K562 (cell line): ENCODE measurements around the gene CDC14B. TPM values are rescaled to one million over a fixed set of nuclear protein-coding genes. Genes with fewer than 3 reads are reported as not detected.

Experiments used
- ATAC-seq: fragments of 200-7000 bp; cut with Tn5 transposase; 3 replicates; pipeline ENCODE4 v1.9.1; 2020; ENCODE audit warnings: moderate library complexity
- BruUV-seq: library from RNA; stranded (reverse); fragments of 400-500 nt; replicated peaks from 2 replicates; lab custom pipeline; 2021; lab: Mats Ljungman, UMichigan
- CTCF ChIA-PET: fragments of 300-600 bp; formaldehyde crosslinking; extraction: SDS; loops from one replicate; lab custom pipeline; 2021; ENCODE audit warnings: low intra/inter-chr PET ratio; lab: Yijun Ruan, JAX
- POLR2A ChIA-PET: fragments of 300-600, 350-650 bp; sonication (Branson Sonifier 250); formaldehyde crosslinking; extraction: SDS; loops from one replicate; lab custom pipeline; 2021; ENCODE audit warnings: antibody characterized with exemption, inconsistent platforms; lab: Yijun Ruan, JAX
- DNase-seq, 4 experiments: peaks; one replicate each; pipeline versions ENCODE4 v3.0.0 to v3.0.0-alpha.2; 2011 to 2018; ENCODE audit warnings: low spot score in 3 of 4, mixed read lengths in 3 of 4; ENCODE audit errors: extremely low read depth in 1 of 4
- FAIRE-seq: peaks from 2 replicates; lab custom pipeline; 2011; peaks lifted over from hg19 to GRCh38; lab: Jason Lieb, UNC
- H2AFZ ChIP-seq: 2 replicates; pipeline ENCODE4 v1.6.0; 2011; ENCODE audit warnings: low read depth, low read length, control low read depth, inconsistent platforms
- H3K27ac ChIP-seq: fragments of 200-600 bp; 3 replicates; pipeline ENCODE4 v1.8.0; 2011; ENCODE audit warnings: low read depth, mild to moderate bottlenecking, control low read depth, inconsistent platforms, low read length, moderate library complexity, mixed read lengths; ENCODE audit errors: extremely low read depth
- H3K27me3 ChIP-seq, 2 experiments: fragments of 300-600 bp in 1 of 2; 2 replicates in 1 of 2; 3 replicates in 1 of 2; pipeline versions ENCODE4 v1.6.0 to v1.8.0; 2011; ENCODE audit warnings: inconsistent platforms in 2 of 2, low read length in 2 of 2, mild to moderate bottlenecking in 1 of 2, mixed read lengths in 1 of 2, moderate library complexity in 1 of 2; ENCODE audit not compliant: control insufficient read depth in 2 of 2, insufficient read depth in 2 of 2
- H3K36me3 ChIP-seq: fragments of 300-600 bp; 3 replicates; pipeline ENCODE4 v1.8.0; 2011; ENCODE audit warnings: mild to moderate bottlenecking, low read length, inconsistent platforms; ENCODE audit not compliant: control insufficient read depth, insufficient read depth
- H3K4me1 ChIP-seq, 2 experiments: fragments of 200-600 bp in 1 of 2; replicated peaks in 1 of 2; 2 replicates in 1 of 2; 3 replicates in 1 of 2; pipeline versions ENCODE4 v1.5.1 to v1.8.0; 2011; ENCODE audit warnings: inconsistent platforms in 2 of 2, low read length in 2 of 2, mild to moderate bottlenecking in 1 of 2, mixed read lengths in 1 of 2, moderate library complexity in 1 of 2; ENCODE audit not compliant: control insufficient read depth in 2 of 2, insufficient read depth in 2 of 2
- H3K4me2 ChIP-seq: 2 replicates; pipeline ENCODE4 v1.6.1; 2011; ENCODE audit warnings: low read length, control low read depth, inconsistent platforms, mixed read lengths; ENCODE audit not compliant: insufficient read depth
- H3K4me3 ChIP-seq: fragments of 200-600 bp; sonication (generic), shearing (Covaris generic); 2 replicates; pipeline ENCODE4 v1.5.1; 2016; ENCODE audit warnings: control low read depth, inconsistent platforms
- H3K79me2 ChIP-seq: fragments of 200-600 bp; 3 replicates; pipeline ENCODE4 v1.8.0; 2011; ENCODE audit warnings: low read length, inconsistent platforms; ENCODE audit not compliant: control insufficient read depth, insufficient read depth
- H3K9ac ChIP-seq, 2 experiments: 2 replicates each; pipeline versions ENCODE4 v1.6.0 to v1.6.1; 2011; ENCODE audit warnings: low read depth in 2 of 2, low read length in 2 of 2, control low read depth in 1 of 2, inconsistent platforms in 1 of 2, mild to moderate bottlenecking in 1 of 2, mixed read lengths in 1 of 2; ENCODE audit not compliant: insufficient read depth in 1 of 2
- H3K9me1 ChIP-seq: one replicate; pipeline ENCODE4 v1.6.0; 2011; ENCODE audit warnings: inconsistent platforms, mild to moderate bottlenecking, low read length, moderate library complexity; ENCODE audit not compliant: control insufficient read depth, insufficient read depth
- H3K9me3 ChIP-seq: replicated peaks from 2 replicates; pipeline ENCODE4 v1.5.1; 2011; ENCODE audit warnings: low read depth, low read length, inconsistent platforms; ENCODE audit not compliant: control insufficient read depth, insufficient read depth
- H4K20me1 ChIP-seq: replicated peaks from 2 replicates; pipeline ENCODE4 v1.6.1; 2011; ENCODE audit warnings: low read length, inconsistent platforms, mixed read lengths; ENCODE audit not compliant: control insufficient read depth, insufficient read depth
- COPS2 ChIP-seq: fragments of 450-650 bp; conservative IDR thresholded peaks from 2 replicates; pipeline ENCODE4 v1.6.1; 2016; ENCODE audit warnings: mild to moderate bottlenecking, moderate library complexity
- GTF2F1 ChIP-seq: IDR thresholded peaks from 2 replicates; pipeline ENCODE4 v1.6.1; 2011; ENCODE audit warnings: low read depth, low read length, improper control_type of control experiment
- NEUROD1 ChIP-seq: fragments of 150-350 bp; IDR thresholded peaks from 2 replicates; pipeline ENCODE4 v1.6.1; 2014; ENCODE audit warnings: borderline replicate concordance, low read length, low read depth; ENCODE audit not compliant: partially characterized antibody
- NR4A1 ChIP-seq, 2 experiments: fragments of 250-450 bp in 1 of 2; fragments of 450-650 bp in 1 of 2; sonication (Bioruptor Pico) in 1 of 2; IDR thresholded peaks; 2 replicates each; pipeline versions ENCODE4 v1.4.0 to v1.6.1; 2016 to 2020; ENCODE audit warnings: mild to moderate bottlenecking in 2 of 2, missing compliant biosample characterization in 1 of 2, missing genetic modification characterization in 1 of 2, moderate library complexity in 1 of 2
- RCOR1 ChIP-seq, 2 experiments: IDR thresholded peaks; 2 replicates each; pipeline ENCODE4 v1.6.1; 2012; ENCODE audit warnings: low read depth in 2 of 2, low read length in 2 of 2, borderline replicate concordance in 1 of 2, improper control_type of control experiment in 1 of 2
- SMAD3 ChIP-seq: fragments of 450-650 bp; formaldehyde crosslinking; conservative IDR thresholded peaks from 2 replicates; pipeline ENCODE4 v1.4.0; 2020; ENCODE audit warnings: mild to moderate bottlenecking
- ZNF584 ChIP-seq: fragments of 200-800 bp; sonication (Bioruptor generic); IDR thresholded peaks from 2 replicates; pipeline ENCODE4 v1.6.1; 2016; ENCODE audit warnings: low read depth, mild to moderate bottlenecking, missing genetic modification characterization, missing compliant biosample characterization
- WGBS: fragments of 100-300 bp; shearing (Covaris generic); methylation state at CpG from one replicate; pipeline ENCODE4 v1.1.6; 2016; ENCODE audit warnings: low coverage, mixed read lengths; ENCODE audit not compliant: insufficient coverage; ENCODE audit errors: missing lambda C conversion rate; 5-methylcytosine and 5-hydroxymethylcytosine counted together
- in situ Hi-C: fragments of 300-500 bp; cut with MboI; formaldehyde crosslinking; loops from 4 replicates; pipeline ENCODE4 v1.15.0; 2018; ENCODE audit warnings: inconsistent platforms, mixed read lengths
- intact Hi-C: fragments of 100-400 bp; cut with micrococcal nuclease; formaldehyde crosslinking; loops from 2 replicates; pipeline ENCODE4 v1.14.2; 2022
- polyA plus RNA-seq, 8 experiments: library from polyadenylated mRNA; depleted of rRNA in 4 of 8; stranded (reverse) in 5 of 8; unstranded in 3 of 8; fragments of >200 nt; fragmentation: Nextera tagmentation in 2 of 8; fragmentation: Illumina TruSeq in 1 of 8; extraction: Ambion mirVana in 2 of 8; extraction: Trizol in 1 of 8; gene quantifications; 2 replicates each; pipeline versions ENCODE4 v1.2.1 to v1.2.3, GENCODE V29; 2011 to 2014; ENCODE audit warnings: inconsistent platforms in 1 of 8, missing spikeins in 1 of 8
- total RNA-seq, 7 experiments: library from RNA; depleted of rRNA in 6 of 7; stranded (reverse); fragments of >200 nt in 6 of 7; fragmentation: Illumina TruSeq in 2 of 7; extraction: Trizol in 2 of 7; gene quantifications; 2 replicates each; pipeline versions ENCODE4 v1.2.1 to v1.2.3, GENCODE V29; 2011 to 2021; ENCODE audit warnings: low replicate concordance in 1 of 7
- TF ChIP-seq, protein P1 (sequence below): fragments of 450-650 bp; formaldehyde crosslinking; IDR thresholded peaks from 2 replicates; pipeline ENCODE4 v1.4.0; 2022; ENCODE audit warnings: mild to moderate bottlenecking, moderate library complexity
- TF ChIP-seq, protein P2 (sequence below), 2 experiments: fragments of 150-350 bp in 1 of 2; IDR thresholded peaks; 2 replicates each; pipeline ENCODE4 v1.6.1; 2012 to 2016; ENCODE audit warnings: low read depth in 2 of 2, low read length in 2 of 2, mild to moderate bottlenecking in 1 of 2, moderate library complexity in 1 of 2
- TF ChIP-seq, protein P3 (sequence below): sonication (generic); formaldehyde crosslinking; IDR thresholded peaks from 2 replicates; pipeline ENCODE4 v1.8.1; 2022; ENCODE audit warnings: missing genetic modification reagents
- TF ChIP-seq, protein P4 (sequence below): fragments of 450-650 bp; IDR thresholded peaks from 2 replicates; pipeline ENCODE4 v1.6.1; 2016; ENCODE audit warnings: low read depth, mild to moderate bottlenecking, moderate library complexity
- TF ChIP-seq, protein P5 (sequence below): sonication (generic); formaldehyde crosslinking; IDR thresholded peaks from 2 replicates; pipeline ENCODE4 v1.8.0; 2022; ENCODE audit warnings: missing genetic modification reagents, mild to moderate bottlenecking, borderline replicate concordance

The CDC14B gene
- total and polyA plus RNA-seq, 9 of the 15 experiments (the other 6 are each of a cell fraction or from before 2014, with no cell fraction given): 1.4 to 6.0 (median 3.8) TPM

DNA sequence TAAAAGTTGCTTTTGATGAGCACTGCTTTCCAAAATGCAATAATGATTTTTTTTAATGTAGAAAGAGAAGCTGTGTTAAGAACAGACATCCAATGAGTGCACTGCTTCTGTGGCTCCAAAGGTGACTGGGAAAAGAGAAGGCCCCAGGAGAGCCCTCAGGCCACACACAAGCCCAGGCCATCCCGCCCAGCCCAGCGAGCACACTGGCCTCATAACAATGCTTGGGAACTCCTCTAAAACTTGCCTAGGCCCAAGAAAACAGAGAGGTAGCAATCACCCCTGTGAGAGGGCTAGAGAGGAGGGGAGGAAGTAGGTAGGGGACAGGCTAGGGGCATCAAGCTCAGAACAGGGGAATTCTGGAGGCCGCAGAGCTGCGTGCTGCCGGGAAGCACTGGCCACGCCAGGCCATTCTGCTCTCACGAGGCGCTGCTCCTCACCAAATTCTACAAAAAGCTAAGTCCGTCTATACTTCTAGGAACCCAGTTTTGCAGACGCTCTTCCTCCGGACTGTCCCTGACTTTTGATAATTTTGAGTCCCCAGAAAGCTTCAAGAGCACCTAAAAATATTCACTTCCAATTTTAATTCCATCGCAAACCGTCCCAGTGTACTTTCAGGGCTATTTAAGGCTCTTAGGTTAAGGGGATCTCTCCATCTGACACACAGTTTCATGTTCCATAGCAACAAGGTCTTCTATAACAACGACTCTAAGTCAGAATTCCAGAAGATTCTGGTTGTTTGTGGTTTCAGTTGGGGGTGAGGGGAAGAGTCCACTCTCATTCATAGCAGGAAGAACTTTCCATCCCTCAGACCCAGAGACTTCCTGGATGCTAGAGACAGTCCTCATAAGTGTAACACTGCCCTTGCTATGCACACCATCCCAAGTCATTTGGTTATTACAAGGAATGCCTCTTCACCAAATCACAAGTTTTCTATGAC, 118.7 kb downstream of the CDC14B start:
- no peak for ATAC-seq
- no peak overlapping the region for H2AFZ ChIP-seq
- H3K27me3 ChIP-seq: peaks cover 6 to 49% of the 10 kb centered on the region in 2 experiments
- in situ Hi-C loops (no loop called here), intact Hi-C loops (no loop called here)
- no TSS peak for BruUV-seq
- H4K20me1 ChIP-seq: peaks cover 4% of the 10 kb centered on the region; the same call in 1 of the 2 replicates
- no peak overlapping the region for H3K4me2 ChIP-seq
- H3K9me3 ChIP-seq: no peaks in the 10 kb centered on the region
- H3K9ac ChIP-seq: no peak overlapping the region
- no peaks in the 10 kb centered on the region for H3K36me3 ChIP-seq
- WGBS: 43% methylated on average over 14 of the region's 14 CpGs
- no peak overlapping the region for H3K4me3 ChIP-seq
- TF ChIP-seq, protein P1, sequence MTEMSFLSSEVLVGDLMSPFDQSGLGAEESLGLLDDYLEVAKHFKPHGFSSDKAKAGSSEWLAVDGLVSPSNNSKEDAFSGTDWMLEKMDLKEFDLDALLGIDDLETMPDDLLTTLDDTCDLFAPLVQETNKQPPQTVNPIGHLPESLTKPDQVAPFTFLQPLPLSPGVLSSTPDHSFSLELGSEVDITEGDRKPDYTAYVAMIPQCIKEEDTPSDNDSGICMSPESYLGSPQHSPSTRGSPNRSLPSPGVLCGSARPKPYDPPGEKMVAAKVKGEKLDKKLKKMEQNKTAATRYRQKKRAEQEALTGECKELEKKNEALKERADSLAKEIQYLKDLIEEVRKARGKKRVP (CRISPR knock-in tag): no peak
- TF ChIP-seq GTF2F1 (no peak), ZNF584 (no peak), NEUROD1 (no peak), NR4A1 (CRISPR knock-in tag; IDR thresholded peaks at IDR 0.05) (no peak), NR4A1 (tag; IDR thresholded peaks at IDR 0.05) (no peak), COPS2 (no peak), RCOR1 (IDR thresholded peaks at IDR 0.05; ENCODE audit: borderline replicate concordance in 1 of 2, low read depth in 2 of 2, low read length in 2 of 2) (no peak), SMAD3 (CRISPR knock-in tag) (no peak)
- TF ChIP-seq, protein P2, sequence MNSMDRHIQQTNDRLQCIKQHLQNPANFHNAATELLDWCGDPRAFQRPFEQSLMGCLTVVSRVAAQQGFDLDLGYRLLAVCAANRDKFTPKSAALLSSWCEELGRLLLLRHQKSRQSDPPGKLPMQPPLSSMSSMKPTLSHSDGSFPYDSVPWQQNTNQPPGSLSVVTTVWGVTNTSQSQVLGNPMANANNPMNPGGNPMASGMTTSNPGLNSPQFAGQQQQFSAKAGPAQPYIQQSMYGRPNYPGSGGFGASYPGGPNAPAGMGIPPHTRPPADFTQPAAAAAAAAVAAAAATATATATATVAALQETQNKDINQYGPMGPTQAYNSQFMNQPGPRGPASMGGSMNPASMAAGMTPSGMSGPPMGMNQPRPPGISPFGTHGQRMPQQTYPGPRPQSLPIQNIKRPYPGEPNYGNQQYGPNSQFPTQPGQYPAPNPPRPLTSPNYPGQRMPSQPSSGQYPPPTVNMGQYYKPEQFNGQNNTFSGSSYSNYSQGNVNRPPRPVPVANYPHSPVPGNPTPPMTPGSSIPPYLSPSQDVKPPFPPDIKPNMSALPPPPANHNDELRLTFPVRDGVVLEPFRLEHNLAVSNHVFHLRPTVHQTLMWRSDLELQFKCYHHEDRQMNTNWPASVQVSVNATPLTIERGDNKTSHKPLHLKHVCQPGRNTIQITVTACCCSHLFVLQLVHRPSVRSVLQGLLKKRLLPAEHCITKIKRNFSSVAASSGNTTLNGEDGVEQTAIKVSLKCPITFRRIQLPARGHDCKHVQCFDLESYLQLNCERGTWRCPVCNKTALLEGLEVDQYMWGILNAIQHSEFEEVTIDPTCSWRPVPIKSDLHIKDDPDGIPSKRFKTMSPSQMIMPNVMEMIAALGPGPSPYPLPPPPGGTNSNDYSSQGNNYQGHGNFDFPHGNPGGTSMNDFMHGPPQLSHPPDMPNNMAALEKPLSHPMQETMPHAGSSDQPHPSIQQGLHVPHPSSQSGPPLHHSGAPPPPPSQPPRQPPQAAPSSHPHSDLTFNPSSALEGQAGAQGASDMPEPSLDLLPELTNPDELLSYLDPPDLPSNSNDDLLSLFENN (IDR thresholded peaks at IDR 0.05; ENCODE audit: low read depth in 2 of 2, low read length in 2 of 2): no peak
- TF ChIP-seq, protein P3, sequence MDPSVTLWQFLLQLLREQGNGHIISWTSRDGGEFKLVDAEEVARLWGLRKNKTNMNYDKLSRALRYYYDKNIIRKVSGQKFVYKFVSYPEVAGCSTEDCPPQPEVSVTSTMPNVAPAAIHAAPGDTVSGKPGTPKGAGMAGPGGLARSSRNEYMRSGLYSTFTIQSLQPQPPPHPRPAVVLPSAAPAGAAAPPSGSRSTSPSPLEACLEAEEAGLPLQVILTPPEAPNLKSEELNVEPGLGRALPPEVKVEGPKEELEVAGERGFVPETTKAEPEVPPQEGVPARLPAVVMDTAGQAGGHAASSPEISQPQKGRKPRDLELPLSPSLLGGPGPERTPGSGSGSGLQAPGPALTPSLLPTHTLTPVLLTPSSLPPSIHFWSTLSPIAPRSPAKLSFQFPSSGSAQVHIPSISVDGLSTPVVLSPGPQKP (CRISPR knock-in tag): no peak
- TF ChIP-seq, protein P4, sequence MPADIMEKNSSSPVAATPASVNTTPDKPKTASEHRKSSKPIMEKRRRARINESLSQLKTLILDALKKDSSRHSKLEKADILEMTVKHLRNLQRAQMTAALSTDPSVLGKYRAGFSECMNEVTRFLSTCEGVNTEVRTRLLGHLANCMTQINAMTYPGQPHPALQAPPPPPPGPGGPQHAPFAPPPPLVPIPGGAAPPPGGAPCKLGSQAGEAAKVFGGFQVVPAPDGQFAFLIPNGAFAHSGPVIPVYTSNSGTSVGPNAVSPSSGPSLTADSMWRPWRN: no peak
- TF ChIP-seq, protein P5, sequence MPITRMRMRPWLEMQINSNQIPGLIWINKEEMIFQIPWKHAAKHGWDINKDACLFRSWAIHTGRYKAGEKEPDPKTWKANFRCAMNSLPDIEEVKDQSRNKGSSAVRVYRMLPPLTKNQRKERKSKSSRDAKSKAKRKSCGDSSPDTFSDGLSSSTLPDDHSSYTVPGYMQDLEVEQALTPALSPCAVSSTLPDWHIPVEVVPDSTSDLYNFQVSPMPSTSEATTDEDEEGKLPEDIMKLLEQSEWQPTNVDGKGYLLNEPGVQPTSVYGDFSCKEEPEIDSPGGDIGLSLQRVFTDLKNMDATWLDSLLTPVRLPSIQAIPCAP: no peak
- TF ChIP-seq, all 486 proteins: peak for 0
- CTCF ChIA-PET: no interaction called here
- Histone ChIP-seq H3K9me1 (no peaks in the 10 kb centered on the region), H3K4me1 (peaks cover 0 to 10% of the 10 kb centered on the region in 2 experiments; a peak in 1 of 5 replicates), H3K27ac (no peak overlapping the region), H3K79me2 (no peaks in the 10 kb centered on the region)
- no peak for FAIRE-seq
- DNase-seq: no peak
- POLR2A ChIA-PET: no interaction called here
